ENCODE results near the gene C4orf36.

Gene C4orf36

GRCh38 chr4:86891762-86892635, at the start of gene C4orf36:
TSS of gene C4orf36 (minus strand) at chr4:86892422. CDS start at chr4:86891520, 902 bp downstream.
- Mint-ChIP-seq H3K9me3 (no peaks in the 10 kb centered on the region), H3K27me3 (peaks cover 23% of the 10 kb centered on the region), H3K27ac (no peak within 1 kb of the TSS), H3K4me1 (ENCODE audit: low read depth) (peaks cover 9% of the 10 kb centered on the region), H3K36me3 (ENCODE audit: low read depth) (no peaks in the 10 kb centered on the region), H3K4me3 (peak within 1 kb of the TSS; percentile 72)
- intact Hi-C loops (cut with micrococcal nuclease), result loop anchor here (5.0 kb wide), 1 partner anchor 530 kb away; the partner anchor contains the start of gene MAPK10

- H3K9me3 Mint-ChIP-seq, result no peaks in the 10 kb centered on the region
- peaks cover 21% of the 10 kb centered on the region for H3K36me3 Mint-ChIP-seq (ENCODE audit: low read depth)
- intact Hi-C loops (cut with micrococcal nuclease), result no loop called here
- no peak overlapping the region for H3K4me3 Mint-ChIP-seq
- H3K4me1 Mint-ChIP-seq (ENCODE audit: low read depth), result peaks cover 64% of the 10 kb centered on the region
- H3K27me3 Mint-ChIP-seq, result no peaks in the 10 kb centered on the region
- H3K27ac Mint-ChIP-seq, result peak overlapping the region; percentile 32
Measured at GRCh38 chr4:86940920-86941460, 48.8 kb upstream of the C4orf36 start.

GRCh38 chr4:86939729-86940575, 47.7 kb upstream of the C4orf36 start:
- Mint-ChIP-seq H3K4me1 (ENCODE audit: low read depth) (peaks cover 57% of the 10 kb centered on the region), H3K9me3 (no peaks in the 10 kb centered on the region), H3K27ac (peak overlapping the region; percentile 52), H3K27me3 (no peaks in the 10 kb centered on the region), H3K4me3 (no peak overlapping the region), H3K36me3 (ENCODE audit: low read depth) (peaks cover 31% of the 10 kb centered on the region)
- intact Hi-C loops (cut with micrococcal nuclease), result no loop called here

- Mint-ChIP-seq H3K4me3 (peak overlapping the region; percentile 20), H3K27ac (peak overlapping the region; percentile 52), H3K27me3 (no peaks in the 10 kb centered on the region), H3K4me1 (ENCODE audit: low read depth) (peaks cover 48% of the 10 kb centered on the region), H3K36me3 (ENCODE audit: low read depth) (peaks cover 25% of the 10 kb centered on the region), H3K9me3 (no peaks in the 10 kb centered on the region)
- intact Hi-C loops (cut with micrococcal nuclease), result no loop called here
Measured at GRCh38 chr4:86938771-86939520, 46.7 kb upstream of the C4orf36 start.

- intact Hi-C loops (cut with micrococcal nuclease), result loop anchor here (1.0 to 2.0 kb wide), 2 partner anchors 45 to 70 kb away; no protein-coding TSS in a partner anchor
- Mint-ChIP-seq H3K4me3 (peak overlapping the region; percentile 97), H3K27me3 (no peaks in the 10 kb centered on the region), H3K4me1 (ENCODE audit: low read depth) (peaks cover 48% of the 10 kb centered on the region), H3K36me3 (ENCODE audit: low read depth) (peaks cover 24% of the 10 kb centered on the region), H3K9me3 (no peaks in the 10 kb centered on the region), H3K27ac (peak overlapping the region; percentile 95)
Measured at GRCh38 chr4:86935853-86936733, 43.9 kb upstream of the C4orf36 start.

GRCh38 chr4:86935566-86935852, 43.3 kb upstream of the C4orf36 start:
- Mint-ChIP-seq H3K4me3 (peak overlapping the region; percentile 97), H3K4me1 (ENCODE audit: low read depth) (peaks cover 47% of the 10 kb centered on the region), H3K9me3 (no peaks in the 10 kb centered on the region), H3K27ac (peak overlapping the region; percentile 95), H3K36me3 (ENCODE audit: low read depth) (peaks cover 28% of the 10 kb centered on the region), H3K27me3 (no peaks in the 10 kb centered on the region)
- intact Hi-C loops (cut with micrococcal nuclease), result loop anchor here (1.0 kb wide), 1 partner anchor 71 kb away; no protein-coding TSS in a partner anchor

GRCh38 chr4:86934771-86935565, 42.7 kb upstream of the C4orf36 start, which contains the start of gene AFF1:
TSS of gene AFF1 (plus strand) at chr4:86935011. CDS start at chr4:86948534, 13,523 bp downstream.
- H3K4me3 Mint-ChIP-seq, result peak within 1 kb of the TSS; percentile 97
- H3K9me3 Mint-ChIP-seq, result no peaks in the 10 kb centered on the region
- peak within 1 kb of the TSS; percentile 95 for H3K27ac Mint-ChIP-seq
- H3K36me3 Mint-ChIP-seq (ENCODE audit: low read depth), result peaks cover 32% of the 10 kb centered on the region
- no peaks in the 10 kb centered on the region for H3K27me3 Mint-ChIP-seq
- H3K4me1 Mint-ChIP-seq (ENCODE audit: low read depth), result peaks cover 45% of the 10 kb centered on the region
- intact Hi-C loops (cut with micrococcal nuclease), result loop anchor here (1.0 kb wide), 1 partner anchor 71 kb away; no protein-coding TSS in a partner anchor

- Mint-ChIP-seq H3K36me3 (ENCODE audit: low read depth) (peaks cover 37% of the 10 kb centered on the region), H3K9me3 (no peaks in the 10 kb centered on the region), H3K4me1 (ENCODE audit: low read depth) (peaks cover 45% of the 10 kb centered on the region), H3K27ac (peak overlapping the region; percentile 95), H3K4me3 (peak overlapping the region; percentile 84), H3K27me3 (no peaks in the 10 kb centered on the region)
- intact Hi-C loops (cut with micrococcal nuclease), result no loop called here
Measured at GRCh38 chr4:86934147-86934770, 42.0 kb upstream of the C4orf36 start.

GRCh38 chr4:86928400-86929255, 36.4 kb upstream of the C4orf36 start:
- H3K4me1 Mint-ChIP-seq (ENCODE audit: low read depth), result peaks cover 51% of the 10 kb centered on the region
- no peak overlapping the region for H3K4me3 Mint-ChIP-seq
- peaks cover 32% of the 10 kb centered on the region for H3K36me3 Mint-ChIP-seq (ENCODE audit: low read depth)
- no peaks in the 10 kb centered on the region for H3K9me3 Mint-ChIP-seq
- no peaks in the 10 kb centered on the region for H3K27me3 Mint-ChIP-seq
- peak overlapping the region; percentile 43 for H3K27ac Mint-ChIP-seq
- intact Hi-C loops (cut with micrococcal nuclease), result no loop called here

- Mint-ChIP-seq H3K27me3 (no peaks in the 10 kb centered on the region), H3K27ac (peak overlapping the region; percentile 7), H3K9me3 (no peaks in the 10 kb centered on the region), H3K4me3 (no peak overlapping the region), H3K4me1 (ENCODE audit: low read depth) (peaks cover 45% of the 10 kb centered on the region), H3K36me3 (ENCODE audit: low read depth) (peaks cover 32% of the 10 kb centered on the region)
- intact Hi-C loops (cut with micrococcal nuclease), result no loop called here
Measured at GRCh38 chr4:86927843-86928395, 35.7 kb upstream of the C4orf36 start.

Measured in dendritic cell treated with granulocyte-macrophage colony-stimulating factor and Interleukin-4, amounts not matched to agents 40 ng/mL and 50 ng/mL, for 4 days (primary cell).